Measurements from ENCODE around the gene RNF111. TPM values are rescaled to one million over a fixed set of nuclear protein-coding genes. Genes with fewer than 3 reads are reported as not detected.

Gene RNF111
- total RNA-seq = 10.4 and 11.7 TPM in 2 replicates

GRCh38 chr15:58987491-58988005 is at the start of gene RNF111:
RNF111 (plus strand) TSS chr15:58987663; CDS start chr15:59030823, 43,160 bp downstream.

GRCh38 chr15:59104912-59105732 is 117.7 kb downstream of the RNF111 start, which contains the start of gene CCNB2:
CCNB2 (plus strand) TSS chr15:59105146; CDS start chr15:59105269, 123 bp downstream.

Other genes starting within 250 kb of the RNF111 start
- 121 and 286 TPM in 2 replicates for gene ADAM10, start 238.0 kb upstream of the RNF111 start, total RNA-seq
- 14.0 and 17.0 TPM in 2 replicates for gene MINDY2, start 216.4 kb upstream of the RNF111 start, total RNA-seq
- 58.8 and 61.2 TPM in 2 replicates for gene SLTM, start 54.0 kb upstream of the RNF111 start, total RNA-seq
- gene CCNB2, start 117.5 kb downstream of the RNF111 start, total RNA-seq = 4.6 and 8.5 TPM in 2 replicates
- gene LDHAL6B, start 219.2 kb downstream of the RNF111 start, total RNA-seq = not detected in 2 replicates